ENCODE measurements around the gene ITSN2.

The ITSN2 gene

DNA sequence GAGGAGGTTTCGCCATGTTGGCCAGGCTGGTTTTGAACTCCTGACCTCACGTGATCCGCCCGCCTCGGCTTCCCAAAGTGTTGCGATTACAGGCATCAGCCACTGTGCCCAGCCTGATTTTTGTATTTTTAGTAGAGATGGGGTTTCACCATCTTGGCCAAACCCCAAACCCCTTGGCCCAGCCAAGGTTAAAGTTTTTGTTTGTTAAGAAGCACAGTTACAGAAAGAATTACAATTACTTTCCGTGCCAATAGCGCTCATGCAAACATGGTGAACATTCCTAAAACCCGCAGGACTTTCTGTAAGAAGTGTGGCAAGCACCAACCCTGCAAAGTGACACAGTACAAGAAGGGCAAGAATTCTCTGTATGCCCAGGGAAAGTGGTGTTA is 26.1 kb downstream of the ITSN2 start:
- no peak for DNase-seq (ENCODE audit: low read depth, low spot score)

DNA sequence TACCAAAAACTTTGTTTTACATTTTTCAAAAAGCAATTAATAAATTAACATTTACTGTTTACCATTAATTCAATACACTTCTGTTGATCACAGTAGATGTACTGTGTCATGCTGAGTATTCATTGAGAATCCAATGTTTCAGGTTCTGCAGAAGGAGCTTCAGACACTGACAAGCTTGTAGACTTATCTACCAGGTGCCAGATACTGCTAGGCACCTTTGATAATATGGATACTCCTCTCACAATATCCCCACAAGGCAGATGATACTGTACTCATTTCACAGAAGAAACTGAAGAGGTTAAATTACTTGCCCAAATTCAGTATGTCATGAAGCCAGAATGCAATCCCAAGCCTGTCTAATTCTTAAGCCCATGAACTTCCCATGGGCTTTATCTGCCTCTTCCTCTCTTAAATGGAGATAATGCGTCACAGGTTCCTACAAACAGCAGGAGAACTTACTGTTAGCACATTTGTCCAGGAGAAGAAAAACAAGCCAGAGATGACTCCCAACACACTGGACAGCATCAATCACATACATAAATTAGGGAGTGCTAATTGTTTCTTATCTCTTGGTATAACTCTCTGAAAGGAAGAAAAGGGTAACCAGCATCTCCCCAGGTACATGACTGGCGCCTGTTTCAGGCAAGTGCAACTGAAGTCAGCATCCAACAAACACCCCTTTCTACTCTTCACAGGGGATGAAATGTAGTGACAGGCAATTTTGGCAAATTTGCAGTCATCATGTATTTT is 27.4 kb downstream of the ITSN2 start:
- DNase-seq (ENCODE audit: low read depth, low spot score): no peak

DNA sequence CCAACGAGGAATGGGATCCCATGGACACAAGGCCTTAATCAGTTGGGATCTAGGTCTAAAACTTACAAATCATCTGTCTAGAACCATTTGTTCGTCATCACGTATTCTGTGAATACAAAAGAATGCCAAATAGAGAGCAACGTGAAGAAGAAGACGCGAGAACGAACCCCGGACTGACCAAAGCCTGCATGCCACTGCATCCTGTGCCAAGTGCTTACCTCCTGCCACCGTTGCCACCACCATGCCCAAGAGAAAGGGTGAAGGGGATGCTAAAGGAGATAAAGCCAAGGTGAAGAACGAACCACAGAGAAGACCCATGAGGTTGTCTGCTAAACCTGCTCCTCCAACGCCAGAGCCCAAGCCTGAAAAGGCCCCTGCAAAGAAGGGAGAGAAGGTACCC is 30.2 kb downstream of the ITSN2 start:
- DNase-seq (ENCODE audit: low read depth, low spot score): no peak

DNA sequence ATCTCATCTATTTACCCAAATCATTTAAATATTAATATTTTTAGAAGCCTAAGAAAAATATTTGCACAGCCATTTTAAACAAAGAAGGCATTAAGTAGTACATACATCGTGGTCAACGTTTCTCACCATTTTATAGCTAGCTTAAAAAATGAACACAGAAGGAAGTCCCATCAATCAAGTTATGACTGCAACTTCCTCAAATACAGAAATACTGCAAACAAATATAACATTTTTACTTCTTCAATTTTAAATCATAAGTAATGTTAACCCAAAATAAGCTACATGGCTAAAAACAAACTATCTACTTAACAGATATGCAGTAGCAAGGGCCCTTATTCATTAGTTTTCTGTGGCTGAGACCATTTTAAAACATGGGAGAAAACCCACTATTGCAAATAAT is 30.6 kb downstream of the ITSN2 start:
- no peak for DNase-seq (ENCODE audit: low read depth, low spot score)

DNA sequence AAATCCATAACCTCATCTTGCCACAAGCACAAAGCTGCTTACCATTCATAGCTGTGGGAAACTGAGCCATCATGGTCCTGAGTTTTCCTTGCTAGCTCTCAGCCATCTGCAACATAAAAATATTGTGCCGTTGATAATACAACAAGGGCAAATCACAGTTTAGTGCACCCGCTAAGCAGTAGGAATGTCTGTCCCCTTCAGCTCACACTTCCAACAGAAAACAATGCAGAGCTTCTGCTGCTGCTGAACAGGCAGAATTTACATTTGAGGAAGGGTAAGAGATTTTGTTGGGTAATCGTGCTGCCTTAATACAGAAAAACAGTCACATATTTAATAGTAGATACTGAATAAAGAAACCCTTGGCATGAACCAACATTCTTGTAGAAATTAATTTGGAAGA is 32.3 kb downstream of the ITSN2 start:
- no peak for DNase-seq (ENCODE audit: low read depth, low spot score)

DNA sequence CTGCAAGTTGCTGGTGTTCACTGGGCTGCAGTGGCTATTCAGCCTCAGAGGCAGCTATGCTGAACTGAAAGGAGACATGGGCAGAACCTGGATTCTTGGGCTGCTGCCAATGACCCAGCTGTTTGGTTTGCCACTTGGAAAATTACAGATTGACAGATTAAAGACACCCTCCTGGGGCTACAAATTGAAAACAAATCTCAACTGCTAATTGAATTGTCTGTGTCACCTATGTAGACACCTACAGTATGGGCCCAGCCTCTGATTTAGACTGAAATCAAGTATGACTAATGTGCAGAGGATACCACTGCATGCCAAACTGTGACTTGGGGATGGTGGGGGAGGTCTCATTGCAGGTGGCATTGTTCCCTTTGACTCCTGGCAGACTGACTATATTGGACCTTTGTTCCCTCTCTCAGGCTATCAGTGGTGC is 42.8 kb downstream of the ITSN2 start:
- no peak for DNase-seq (ENCODE audit: low read depth, low spot score)

DNA sequence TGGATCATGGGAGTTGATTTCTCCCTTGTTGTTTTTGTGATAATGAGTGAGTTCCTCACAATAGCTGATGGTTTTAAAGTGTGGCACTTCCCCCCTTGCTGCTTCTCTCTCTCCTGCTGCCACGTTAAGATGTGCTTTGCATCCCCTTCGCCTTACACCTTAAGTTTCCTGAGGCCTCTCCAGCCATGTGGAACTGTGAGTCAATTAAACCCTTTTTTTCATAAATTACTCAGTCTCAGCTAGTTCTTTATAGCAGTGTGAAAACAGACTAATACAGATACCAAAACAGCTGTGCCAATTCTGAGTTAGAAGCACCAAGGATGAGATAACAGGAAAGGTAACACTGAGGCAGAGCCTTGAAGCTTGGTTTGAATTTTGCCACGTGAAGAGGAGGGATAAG is 44.7 kb downstream of the ITSN2 start:
- no peak for DNase-seq (ENCODE audit: low read depth, low spot score)

DNA sequence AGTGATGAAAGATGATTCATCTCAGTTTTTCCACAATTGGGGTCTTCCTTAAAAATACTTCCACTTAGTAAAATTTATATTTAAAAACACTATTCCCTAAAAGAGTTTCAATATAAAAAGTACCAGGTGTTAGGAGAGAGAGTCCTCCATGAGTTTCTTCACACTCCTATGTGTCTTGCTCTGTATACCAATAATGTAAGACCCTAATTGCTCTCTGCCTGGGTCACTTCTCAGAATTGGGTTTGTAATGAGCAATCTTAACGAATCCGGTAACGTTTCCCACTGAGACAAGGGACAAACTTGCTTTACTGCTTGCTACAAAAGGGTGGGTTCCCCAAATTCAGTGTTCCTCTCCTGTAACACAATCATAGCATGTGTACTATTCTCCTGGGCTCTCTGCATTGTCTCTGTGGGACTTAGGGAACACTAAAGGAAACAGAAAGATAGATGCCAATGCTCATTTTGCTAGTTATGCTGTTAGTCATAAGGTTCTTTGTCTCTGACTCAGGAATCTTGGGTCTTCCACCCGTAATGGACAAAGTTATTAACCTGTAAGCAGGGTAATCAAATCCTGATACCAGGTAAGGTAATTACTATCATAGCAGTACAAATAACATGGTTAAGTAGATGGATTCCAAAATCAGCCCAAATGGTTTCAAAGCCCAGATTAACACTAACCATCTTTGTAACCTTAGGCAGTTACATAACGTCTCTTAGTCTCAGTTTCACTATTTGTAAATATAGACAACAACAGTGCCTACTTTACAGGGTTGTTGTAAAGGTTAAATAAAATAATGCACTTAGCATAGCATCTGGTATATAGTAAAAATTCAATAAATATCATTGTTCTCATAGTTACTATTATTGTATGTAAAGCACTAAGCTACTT is 46.3 kb downstream of the ITSN2 start:
- no peak for DNase-seq (ENCODE audit: low read depth, low spot score)

DNA sequence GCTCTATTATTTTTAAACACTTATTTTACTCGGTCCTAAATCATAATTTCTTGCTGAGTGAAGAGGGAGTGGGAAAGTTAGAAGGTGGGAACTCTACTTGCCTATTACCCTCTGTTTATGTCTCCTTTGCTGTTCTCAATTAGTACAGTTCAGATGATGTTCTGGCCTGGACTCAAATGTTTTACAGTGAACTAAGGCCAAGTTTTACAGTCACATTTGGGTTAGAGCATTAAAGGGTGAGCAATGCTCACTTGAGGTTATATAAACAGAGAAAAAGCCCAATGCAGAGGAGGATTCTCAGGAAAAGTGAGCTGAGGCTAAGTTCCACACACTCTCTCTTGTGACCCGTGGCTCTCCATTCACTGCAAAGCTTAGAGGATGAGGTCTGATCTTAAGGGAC is 52.4 kb downstream of the ITSN2 start:
- DNase-seq (ENCODE audit: low read depth, low spot score): no peak

DNA sequence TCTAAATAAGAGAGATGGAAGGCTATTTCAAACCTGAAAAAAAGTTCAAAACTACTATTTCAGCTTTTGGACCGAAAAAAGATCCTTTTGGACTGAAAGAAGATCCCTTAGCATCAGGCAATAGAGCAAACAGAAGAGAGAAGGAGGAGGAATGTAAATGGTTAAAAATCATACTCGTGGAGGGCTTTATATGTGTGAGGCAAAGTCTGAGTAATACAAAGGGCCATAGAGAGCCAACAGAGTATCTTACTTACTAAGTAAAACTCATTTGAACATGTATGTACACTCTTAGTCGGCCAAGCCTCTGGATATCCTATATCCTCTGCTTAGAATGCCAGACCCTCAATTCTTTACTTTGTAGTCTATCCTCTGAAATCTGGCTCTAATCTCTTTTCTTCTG is 55.7 kb downstream of the ITSN2 start:
- no peak for DNase-seq (ENCODE audit: low read depth, low spot score)

DNA sequence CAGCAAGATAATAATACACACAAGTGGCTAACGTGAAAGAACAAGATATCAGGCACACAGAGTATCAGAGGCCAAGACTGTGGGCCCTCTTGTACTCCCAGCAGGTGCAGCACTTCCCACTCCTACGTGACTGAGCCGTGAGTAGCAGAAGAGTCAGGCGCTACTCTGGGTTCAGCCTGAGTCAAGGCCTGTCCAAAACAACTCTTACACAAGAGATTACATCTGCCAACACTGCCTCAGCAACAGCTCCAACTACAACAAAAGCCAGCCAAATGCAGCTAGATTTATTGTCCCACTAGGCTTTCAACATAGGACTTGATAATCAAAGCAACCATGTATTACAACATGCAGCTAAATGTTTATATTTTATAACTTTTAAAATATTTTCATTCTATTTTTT is 56.2 kb downstream of the ITSN2 start:
- no peak for DNase-seq (ENCODE audit: low read depth, low spot score)

DNA sequence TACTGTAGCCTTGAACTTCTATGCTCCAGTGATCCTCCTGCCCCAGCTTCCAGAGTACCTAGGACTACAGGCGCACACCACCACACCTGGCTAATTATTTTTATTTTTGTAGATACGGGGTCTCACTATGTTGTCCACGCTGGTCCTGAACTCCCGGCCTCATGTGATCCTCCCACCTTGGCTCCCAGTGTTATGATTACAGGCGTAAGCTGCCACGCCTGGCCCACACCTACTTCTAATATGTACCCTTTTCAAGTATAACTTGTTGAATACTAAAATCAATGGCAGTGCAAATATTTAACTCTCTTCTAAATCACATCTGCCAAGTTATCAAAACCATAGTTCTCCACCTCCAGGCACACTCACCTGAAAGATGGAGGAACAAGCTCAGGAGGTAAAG is 58.7 kb downstream of the ITSN2 start:
- DNase-seq (ENCODE audit: low read depth, low spot score): no peak

DNA sequence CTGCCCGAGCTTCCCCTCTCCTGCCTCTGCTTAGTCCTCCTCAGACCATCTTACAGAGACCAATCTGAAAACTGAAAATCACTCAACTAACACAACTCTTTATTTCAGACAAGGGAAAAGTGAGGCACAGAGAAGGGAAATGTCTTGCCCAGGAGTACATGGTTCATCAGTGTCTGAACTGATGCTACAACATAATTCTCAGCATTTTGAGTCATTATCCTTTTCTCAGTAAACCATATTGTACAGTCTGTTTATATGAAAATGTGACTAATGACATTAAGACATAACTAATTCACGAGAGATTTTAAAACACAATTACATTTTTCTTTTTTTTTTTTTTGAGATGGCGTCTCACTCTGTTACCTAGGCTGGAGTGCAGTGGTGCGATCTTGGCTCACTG is 62.7 kb downstream of the ITSN2 start:
- no peak for DNase-seq (ENCODE audit: low read depth, low spot score)

DNA sequence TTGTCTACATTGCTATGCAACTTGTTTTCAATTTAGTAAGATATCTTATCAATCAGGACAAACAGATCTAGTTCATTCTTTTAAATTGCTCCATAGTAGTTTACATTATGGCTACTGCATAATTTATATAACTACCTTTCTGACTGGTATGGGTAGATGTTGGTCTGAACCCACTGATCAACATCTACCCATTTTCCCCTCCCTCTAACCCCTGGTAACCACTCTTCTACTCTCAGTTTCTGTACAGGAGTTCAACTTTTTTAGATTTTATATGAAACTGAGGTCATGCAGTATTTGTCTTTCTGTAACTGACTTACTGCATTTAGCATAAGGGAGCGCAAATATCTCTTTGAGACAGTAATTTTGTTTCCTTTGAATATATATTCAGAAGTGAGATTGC is 73.2 kb downstream of the ITSN2 start:
- DNase-seq (ENCODE audit: low read depth, low spot score): no peak

DNA sequence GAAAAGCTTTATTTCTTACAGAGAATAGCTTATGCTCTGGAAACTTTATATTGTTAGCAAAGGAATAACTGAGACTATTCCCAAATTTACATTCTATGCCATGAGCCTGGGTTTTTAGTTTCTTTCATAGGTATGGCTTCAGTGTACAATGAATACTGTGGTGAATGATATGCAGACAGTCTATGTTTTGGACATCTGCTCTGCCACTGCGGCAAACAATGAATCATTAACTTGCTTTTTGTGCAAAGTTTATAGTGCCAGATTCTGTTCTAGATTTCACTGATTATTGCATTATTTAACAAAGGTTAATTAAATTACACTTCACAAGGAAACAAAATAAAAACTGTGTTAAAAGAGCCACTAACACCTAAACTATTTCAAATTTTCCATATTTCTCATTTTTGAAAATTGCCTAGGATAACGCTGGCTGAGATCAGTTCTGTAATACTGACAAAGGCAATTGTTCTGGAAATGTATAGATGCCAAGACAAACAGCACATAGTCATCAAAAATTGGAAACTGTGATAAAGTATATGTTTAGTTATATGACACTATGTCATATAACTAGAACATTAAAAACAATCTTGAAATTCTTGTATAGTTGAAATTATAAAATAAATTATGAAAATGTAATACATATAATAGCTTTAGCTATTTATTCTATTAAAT is 74.7 kb downstream of the ITSN2 start:
- no peak for DNase-seq (ENCODE audit: low read depth, low spot score)

DNA sequence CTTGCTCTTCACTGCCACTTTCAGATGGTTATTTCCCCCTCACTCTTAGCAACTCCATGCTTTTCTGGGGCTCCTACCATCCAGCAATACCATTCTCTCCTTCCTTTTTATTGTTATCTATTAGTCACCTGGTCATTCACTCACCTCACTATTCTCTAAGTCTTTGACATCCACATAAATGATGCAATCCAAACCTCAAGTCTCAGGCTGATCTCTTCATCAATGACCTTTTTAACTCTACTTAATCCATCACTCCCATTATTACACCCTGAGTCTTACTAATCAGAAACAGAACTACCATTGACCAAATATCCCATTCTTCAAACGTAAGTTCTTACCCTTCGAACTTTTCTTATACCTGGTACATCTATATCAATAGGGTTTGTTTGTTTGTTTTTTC is 79.7 kb downstream of the ITSN2 start:
- DNase-seq (ENCODE audit: low read depth, low spot score): no peak

DNA sequence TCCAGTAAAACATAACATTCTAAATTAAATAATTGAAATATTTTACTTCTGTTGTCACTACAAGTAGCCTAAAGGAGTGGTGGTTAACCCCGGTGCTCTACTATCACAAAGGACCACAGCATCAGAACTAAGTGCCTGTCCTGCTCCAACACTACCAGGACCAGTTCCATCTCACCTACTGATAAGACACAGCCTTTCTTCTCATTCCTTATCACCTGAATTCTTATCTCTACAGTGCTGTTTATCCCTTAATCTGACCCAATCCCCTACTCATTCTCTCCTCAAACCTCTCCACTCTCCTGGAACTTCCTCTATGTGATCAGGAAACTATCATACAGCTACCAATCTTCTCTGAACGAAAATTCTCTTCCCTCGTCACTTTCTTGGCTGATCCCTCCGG is 80.2 kb downstream of the ITSN2 start:
- DNase-seq (ENCODE audit: low read depth, low spot score): no peak

DNA sequence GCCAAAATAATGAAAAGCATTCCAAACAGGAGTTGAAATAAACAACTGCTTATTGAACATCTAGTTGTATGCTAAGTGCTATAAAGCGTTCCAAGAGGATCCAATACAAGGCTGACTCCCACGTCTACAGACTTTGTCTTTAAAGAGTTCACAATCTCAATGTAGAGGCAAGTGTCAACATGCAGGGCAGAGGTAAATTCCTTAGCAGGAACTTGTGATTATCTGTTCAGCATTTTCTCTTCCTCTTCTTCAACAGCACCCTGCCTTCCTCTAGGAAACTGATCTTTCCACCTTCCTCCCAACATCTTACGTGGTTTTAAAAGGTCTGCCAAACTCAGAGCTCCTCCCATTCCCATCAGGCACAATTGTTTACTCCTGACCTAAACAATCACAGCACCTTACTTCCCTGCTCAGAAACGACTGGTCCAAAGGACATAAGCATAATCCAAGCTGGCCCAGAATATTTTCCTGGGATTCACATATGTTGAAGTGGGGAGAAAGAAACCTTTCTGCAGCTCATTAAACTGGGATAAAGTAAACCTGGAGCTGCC is 83.9 kb downstream of the ITSN2 start:
- DNase-seq (ENCODE audit: low read depth, low spot score): no peak

DNA sequence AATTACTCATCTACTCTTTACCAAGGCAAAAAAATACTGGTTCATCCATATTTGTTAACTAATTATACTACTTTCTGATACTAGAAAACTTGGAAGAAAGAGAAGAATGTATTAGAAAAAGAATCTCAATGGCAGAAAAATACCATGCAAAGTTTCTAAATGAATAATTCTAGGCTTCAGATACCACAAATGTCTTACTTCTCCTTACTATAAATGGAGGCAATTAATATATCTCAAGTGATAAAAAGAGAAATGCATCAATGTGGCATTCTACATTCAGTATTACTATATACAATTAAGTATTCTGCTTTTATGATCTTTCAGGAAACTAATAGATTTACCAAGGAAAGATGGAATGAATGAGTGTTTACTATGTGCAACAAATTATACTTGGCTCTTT is 85.5 kb downstream of the ITSN2 start:
- DNase-seq (ENCODE audit: low read depth, low spot score): no peak

DNA sequence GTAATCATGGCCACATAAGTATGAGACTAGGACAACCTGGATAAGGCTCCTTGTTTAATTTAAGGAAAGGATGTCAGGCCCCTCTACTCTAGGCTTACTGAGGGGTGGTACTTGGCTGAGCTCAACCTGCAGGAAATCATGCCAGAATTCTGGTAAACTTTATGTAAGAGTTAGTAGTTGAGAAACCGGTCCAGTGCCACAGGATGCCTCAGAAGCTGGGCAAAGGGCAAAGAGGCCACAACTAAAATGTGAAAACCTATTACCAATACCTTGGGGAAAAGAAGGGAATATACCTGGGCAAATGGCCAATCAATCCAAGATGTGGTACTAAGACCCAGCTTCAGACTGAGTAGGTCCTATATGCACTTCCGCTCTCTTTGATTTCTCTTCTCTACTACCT is 86.7 kb downstream of the ITSN2 start:
- no peak for DNase-seq (ENCODE audit: low read depth, low spot score)

DNA sequence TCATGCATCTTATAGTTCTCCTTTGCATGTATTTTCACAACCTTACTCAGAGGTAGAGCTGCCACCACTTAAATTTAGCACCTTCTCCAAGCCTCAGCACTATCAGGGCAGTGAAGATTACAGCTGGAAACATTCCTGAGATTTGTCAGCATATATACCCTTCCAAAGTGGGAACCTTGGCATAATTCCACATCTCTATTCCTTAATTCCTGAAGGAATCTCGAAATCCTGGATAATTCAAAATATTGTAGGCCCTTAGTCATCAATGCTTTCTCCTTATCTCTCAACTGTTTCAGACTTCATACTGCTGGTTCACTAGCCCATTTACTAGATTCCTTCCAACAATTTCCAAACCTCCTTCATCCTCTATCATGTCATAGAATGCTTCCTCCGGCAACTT is 87.4 kb downstream of the ITSN2 start:
- DNase-seq (ENCODE audit: low read depth, low spot score): no peak

DNA sequence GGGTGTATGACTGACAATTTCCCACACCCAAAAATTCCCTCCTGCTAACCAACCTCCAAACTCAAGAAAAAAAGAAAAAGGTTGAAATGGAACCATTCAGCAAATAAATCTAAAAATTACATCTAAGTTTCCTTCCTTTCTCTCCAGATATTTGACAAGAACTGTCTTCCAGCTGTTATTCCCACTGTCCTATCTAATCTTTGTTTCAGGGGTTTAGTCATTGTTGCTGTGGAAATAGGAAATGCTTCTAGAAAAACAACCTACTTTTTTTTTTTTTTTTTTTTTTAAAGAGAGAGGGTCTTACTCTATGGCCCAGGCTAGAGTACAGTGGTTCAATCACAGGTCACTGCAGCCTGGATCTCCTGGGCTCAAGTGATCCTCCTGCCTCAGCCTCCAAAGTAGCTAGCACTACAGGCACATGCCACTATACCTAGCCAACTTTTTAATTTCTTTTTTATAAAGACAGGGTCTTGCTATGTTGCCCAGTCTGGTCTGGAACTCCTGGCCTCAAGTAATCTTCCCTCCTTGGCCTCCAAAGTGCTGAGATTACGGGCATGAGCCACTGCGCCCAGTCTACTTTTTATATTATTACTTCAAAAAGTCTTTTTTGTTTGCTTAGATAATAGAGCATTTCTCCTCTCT is 88.1 kb downstream of the ITSN2 start:
- no peak for DNase-seq (ENCODE audit: low read depth, low spot score)

All from activated CD4-positive, CD25-positive, alpha-beta regulatory T cell treated with anti-CD3 and anti-CD28 coated beads, Interleukin-2, amount 50 U/mL, for 16 hours (primary cell).